Heart right ventricle (tissue), 16 donors: ENCODE measurements around the gene SHROOM4. TPM values are rescaled to one million over a fixed set of nuclear protein-coding genes. Genes with fewer than 3 reads are reported as not detected.

Experiments
- ATAC-seq, 8 donors: fragments of 200-7000 bp; cut with Tn5 transposase; one replicate each; pipeline ENCODE4 v1.9.1; 2020; ENCODE audit warnings: mild to moderate bottlenecking in 8 of 8, moderate library complexity in 8 of 8, moderate number of reproducible peaks in 1 of 8
- DNase-seq, 2 donors: peaks; one replicate each; pipeline ENCODE4 v3.0.0-alpha.2; 2020
- H3K27ac ChIP-seq, 10 donors: fragments of 200-600 bp; sonication (generic) in 2 of 10; one replicate each; pipeline versions ENCODE4 v1.5.0 to v1.8.0; 2020 to 2022; ENCODE audit warnings: mild to moderate bottlenecking in 3 of 10
- H3K27me3 ChIP-seq, 7 donors: fragments of 200-600 bp; one replicate each; pipeline ENCODE4 v1.8.0; 2021 to 2022; ENCODE audit warnings: mild to moderate bottlenecking in 2 of 7
- H3K36me3 ChIP-seq, 9 donors: fragments of 200-600 bp; sonication (generic) in 1 of 9; one replicate each; pipeline versions ENCODE4 v1.5.0 to v1.8.0; 2020 to 2022; ENCODE audit warnings: mild to moderate bottlenecking in 2 of 9
- H3K4me1 ChIP-seq, 9 donors: fragments of 200-600 bp; sonication (generic) in 1 of 9; one replicate each; pipeline versions ENCODE4 v1.5.0 to v1.8.0; 2020 to 2022; ENCODE audit warnings: mild to moderate bottlenecking in 4 of 9
- H3K4me3 ChIP-seq, 10 donors: fragments of 200-600 bp; sonication (generic) in 2 of 10; one replicate each; pipeline versions ENCODE4 v1.5.0 to v1.8.0; 2020 to 2022; ENCODE audit warnings: mild to moderate bottlenecking in 7 of 10, moderate library complexity in 2 of 10
- H3K9me3 ChIP-seq, 11 donors: fragments of 200-600 bp in 10 of 11; sonication (generic) in 2 of 11; one replicate each; pipeline versions ENCODE4 v1.5.0 to v1.8.0; 2013 to 2022; ENCODE audit warnings: mild to moderate bottlenecking in 2 of 11, control low read depth in 1 of 11, moderate library complexity in 1 of 11
- CTCF ChIP-seq, 9 donors: fragments of 200-600 bp; sonication (generic) in 2 of 9; IDR thresholded peaks; one replicate each; pipeline versions ENCODE4 v1.5.0 to v1.8.0; 2021 to 2022; ENCODE audit warnings: antibody characterized with exemption in 9 of 9, mild to moderate bottlenecking in 5 of 9, moderate library complexity in 1 of 9
- WGBS, 2 donors: extraction: QIAGEN DNeasy Blood & Tissue Kit; methylation state at CpG; one replicate each; pipeline ENCODE4 v1.1.7; 2013; ENCODE audit warnings: inconsistent platforms in 1 of 2; 5-methylcytosine and 5-hydroxymethylcytosine counted together
- intact Hi-C, 10 donors: fragments of 100-400 bp; cut with DNase I; formaldehyde crosslinking; loops; one replicate each; pipeline versions ENCODE4 v1.11.1 to v1.14.2; 2022
- polyA plus RNA-seq, 2 donors: library from polyadenylated mRNA; stranded (reverse); fragments of 200-250 nt; gene quantifications; one replicate each; pipeline ENCODE4 v1.2.3, GENCODE V29; 2013
- total RNA-seq, 10 donors: library from RNA; stranded (reverse); fragmentation: NEBNext Ultra II Directional in 3 of 10; extraction: Animal tissue kit (Norgen Biotek cat#: 25700) in 3 of 10; gene quantifications; one replicate each; pipeline versions ENCODE4 v1.2.1 to v1.2.4, GENCODE V29; 2021 to 2023
- donor health status: Arrhythmogenic right ventricular cardiomyopathy.
- donor health status: ischemic (EF 13 %, LVEDD 7.1; RV severe dilation, severe dysfunction).
- donor health status: healthy with polysubstance abuse.
- donor health status: DM: no; HTN: yes; CAD: no.
- donor health status: DM: no; HTN: no; CAD: no.
- donor health status: ischemic (EF 25% LVEDD 6.9; RV normal size, moderate dysfunction).
- donor health status: ischemic (EF 25% LVEDD 5.7; RV mildly dilated, moderate dysfunction).
- donor health status: healthy.
- donor health status: DM: yes; HTN: yes; CAD: no.
- donor health status: Ischemic cardiomyopathy.
- donor health status: ischemic (EF 35%, LVEDD 5.7; RV mildly dilated, moderate dysfunction).
- donor health status: nonischemic (EF 11% LVEDD 7.7; RV severe dilation, severe dysfunction).
- donor health status: DM: yes; HTN: yes; CAD: no.
- donor health status: PGD.
- donor health status: ischemic (EF 29% LVEDD 5.4; RV normal size, mild dysfunction).
- donor health status: nonischemic (EF 23%, LVEDD 6.1; RV moderate dilation, normal function).

The SHROOM4 gene
- total and polyA plus RNA-seq, 12 donors = 3.6 to 17.9 (median 11.0) TPM

GRCh38 chrX:50609796-50610195 lies 204.2 kb downstream of the SHROOM4 start:
- no peak for TF ChIP-seq CTCF (IDR thresholded peaks at IDR 0.05)
- peaks cover 0 to 16% (median 0%) of the 10 kb centered on the region in 7 donors for H3K27me3 ChIP-seq
- peaks cover 0 to 25% (median 0%) of the 10 kb centered on the region in 9 donors for H3K36me3 ChIP-seq
- DNase-seq (no peak), ATAC-seq (no peak)
- intact Hi-C loops = no loop called here
- H3K4me1 ChIP-seq = no peaks in the 10 kb centered on the region
- H3K27ac ChIP-seq = no peak overlapping the region
- H3K9me3 ChIP-seq = no peaks in the 10 kb centered on the region
- no peak overlapping the region for H3K4me3 ChIP-seq

GRCh38 chrX:50606300-50606950 lies 207.6 kb downstream of the SHROOM4 start:
- H3K4me1 ChIP-seq = no peaks in the 10 kb centered on the region
- no peak overlapping the region for H3K27ac ChIP-seq
- no peaks in the 10 kb centered on the region for H3K9me3 ChIP-seq
- no peak overlapping the region for H3K4me3 ChIP-seq
- no peak for TF ChIP-seq CTCF (IDR thresholded peaks at IDR 0.05)
- intact Hi-C loops = no loop called here
- peaks cover 0 to 11% (median 0%) of the 10 kb centered on the region in 7 donors for H3K27me3 ChIP-seq
- H3K36me3 ChIP-seq = peaks cover 0 to 47% (median 0%) of the 10 kb centered on the region in 9 donors
- ATAC-seq = no peak
- WGBS, 2 donors = 74 to 77% methylated on average over 3 of the region's 3 CpGs
- no peak for DNase-seq

- DNase-seq (no peak), ATAC-seq (no peak)
- TF ChIP-seq CTCF (IDR thresholded peaks at IDR 0.05) = no peak
- H3K36me3 ChIP-seq = peaks cover 0 to 70% (median 0%) of the 10 kb centered on the region in 9 donors
- no peak overlapping the region for H3K4me3 ChIP-seq
- H3K27me3 ChIP-seq = no peaks in the 10 kb centered on the region
- H3K27ac ChIP-seq = peak overlapping the region in 3 of 10 donors; percentile 54 to 75 (median 69)
- intact Hi-C loops = loop anchor here in 1 of 10 donors (10.0 kb wide), 1 partner anchor 89 kb away; no protein-coding TSS in a partner anchor
- H3K4me1 ChIP-seq = peaks cover 0 to 25% (median 7%) of the 10 kb centered on the region in 9 donors
- no peaks in the 10 kb centered on the region for H3K9me3 ChIP-seq
These were observed 217.9 kb downstream of the SHROOM4 start for GRCh38 chrX:50596056-50596455.

- Histone ChIP-seq H3K9me3 (no peaks in the 10 kb centered on the region), H3K36me3 (peaks cover 0 to 58% (median 0%) of the 10 kb centered on the region in 9 donors), H3K4me3 (no peak overlapping the region), H3K27ac (peak overlapping the region in 7 of 10 donors; percentile 3 to 75 (median 50)), H3K27me3 (no peaks in the 10 kb centered on the region), H3K4me1 (peaks cover 0 to 25% (median 7%) of the 10 kb centered on the region in 9 donors)
- ATAC-seq = peak; percentile 59 to 88 (median 82)
- intact Hi-C loops = loop anchor here in 1 of 10 donors (5.0 to 10.0 kb wide), 2 partner anchors 43 to 90 kb away; no protein-coding TSS in a partner anchor
- DNase-seq = peak in 1 of 2 donors; percentile 27
- no peak for TF ChIP-seq CTCF (IDR thresholded peaks at IDR 0.05)
These were observed 219.2 kb downstream of the SHROOM4 start for GRCh38 chrX:50594788-50595187.
